Measurements from ENCODE around the gene PLEKHF1. TPM values are rescaled to one million over a fixed set of nuclear protein-coding genes. Genes with fewer than 3 reads are reported as not detected.

The PLEKHF1 gene, protein sequence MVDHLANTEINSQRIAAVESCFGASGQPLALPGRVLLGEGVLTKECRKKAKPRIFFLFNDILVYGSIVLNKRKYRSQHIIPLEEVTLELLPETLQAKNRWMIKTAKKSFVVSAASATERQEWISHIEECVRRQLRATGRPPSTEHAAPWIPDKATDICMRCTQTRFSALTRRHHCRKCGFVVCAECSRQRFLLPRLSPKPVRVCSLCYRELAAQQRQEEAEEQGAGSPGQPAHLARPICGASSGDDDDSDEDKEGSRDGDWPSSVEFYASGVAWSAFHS
- total RNA-seq (13.4 TPM), polyA plus RNA-seq (30.8 TPM)

DNA sequence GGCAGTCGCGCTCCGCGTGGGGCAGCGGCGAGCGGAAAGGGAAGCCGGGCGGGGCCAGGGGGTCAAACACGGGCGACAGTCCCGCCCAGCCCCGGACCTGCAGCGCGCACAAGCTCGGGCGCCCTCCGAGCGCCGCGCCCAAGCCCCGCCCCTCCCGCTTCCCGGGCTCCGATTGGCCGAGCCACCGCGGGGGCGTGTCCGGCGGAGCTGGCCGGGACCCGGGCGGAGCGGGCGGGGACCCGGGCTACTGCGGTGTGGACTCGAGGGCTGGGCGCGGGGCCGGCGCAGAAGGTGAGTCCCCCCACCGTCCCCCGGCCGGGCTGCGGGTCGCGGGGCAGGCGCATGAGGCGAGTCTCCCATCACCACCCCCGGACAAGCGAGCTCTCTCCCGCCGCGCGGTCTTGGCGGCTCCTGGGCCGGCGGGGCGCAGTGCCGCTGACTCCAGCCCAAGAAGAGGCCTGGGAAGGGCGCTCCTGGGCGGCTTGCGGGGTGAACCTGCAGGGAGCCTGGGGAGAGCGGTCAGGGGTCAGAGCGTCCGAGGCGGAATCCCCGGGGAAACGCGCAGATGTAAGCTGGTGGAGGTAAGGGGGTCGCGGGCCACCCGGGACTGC lies at the start of gene PLEKHF1:
Gene PLEKHF1, plus strand, starts transcription at position 247 of the 611 bp plus-strand sequence. CDS start 8,379 bp downstream, outside the sequence.
- no peaks in the 10 kb centered on the region for H3K36me3 ChIP-seq (ENCODE audit: insufficient read depth)
- H3K4me1 ChIP-seq (ENCODE audit: insufficient read depth): no peaks in the 10 kb centered on the region
- H3K27ac ChIP-seq (ENCODE audit: low read depth): peak within 1 kb of the TSS; percentile 84
- peak within 1 kb of the TSS; percentile 84 for H3K4me3 ChIP-seq (ENCODE audit: low read depth, low read length)
- no peak for DNase-seq (ENCODE audit: extremely low spot score)
- WGBS: under 1% methylated on average over 75 of the region's 75 CpGs

DNA sequence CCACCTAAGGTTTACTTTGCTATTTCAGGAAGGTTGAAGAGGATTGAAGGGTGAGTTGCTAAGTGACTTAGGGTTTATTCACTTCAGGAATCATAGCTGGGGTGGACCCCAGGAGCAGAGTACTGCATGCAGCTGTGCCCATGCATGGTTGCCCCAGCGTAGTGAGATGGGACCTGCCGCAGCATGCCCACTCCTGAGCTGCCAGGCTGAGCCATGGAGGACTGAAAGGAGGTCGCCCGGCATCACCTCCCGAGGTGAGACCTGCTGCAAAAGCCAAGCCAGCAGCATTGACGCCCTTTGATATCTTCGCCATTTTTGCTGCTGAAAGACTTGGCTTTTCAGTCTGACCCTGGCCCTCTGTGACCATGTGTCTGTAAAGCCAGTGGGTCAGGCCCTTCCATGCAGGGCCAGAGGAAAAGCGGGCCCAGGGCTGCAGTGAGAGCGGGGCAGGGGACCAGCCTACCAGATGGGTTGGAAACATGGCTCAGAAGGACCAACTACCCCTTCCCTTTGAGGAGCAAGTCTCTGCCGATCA lies 49.3 kb upstream of the PLEKHF1 start:
- Histone ChIP-seq H3K36me3 (ENCODE audit: insufficient read depth) (peaks cover 1% of the 10 kb centered on the region), H3K4me1 (ENCODE audit: insufficient read depth) (no peaks in the 10 kb centered on the region), H3K27ac (ENCODE audit: low read depth) (no peak overlapping the region), H3K4me3 (ENCODE audit: low read depth, low read length) (no peak overlapping the region)
- no peak for DNase-seq (ENCODE audit: extremely low spot score)
- 95% methylated on average over 10 of the region's 10 CpGs for WGBS

DNA sequence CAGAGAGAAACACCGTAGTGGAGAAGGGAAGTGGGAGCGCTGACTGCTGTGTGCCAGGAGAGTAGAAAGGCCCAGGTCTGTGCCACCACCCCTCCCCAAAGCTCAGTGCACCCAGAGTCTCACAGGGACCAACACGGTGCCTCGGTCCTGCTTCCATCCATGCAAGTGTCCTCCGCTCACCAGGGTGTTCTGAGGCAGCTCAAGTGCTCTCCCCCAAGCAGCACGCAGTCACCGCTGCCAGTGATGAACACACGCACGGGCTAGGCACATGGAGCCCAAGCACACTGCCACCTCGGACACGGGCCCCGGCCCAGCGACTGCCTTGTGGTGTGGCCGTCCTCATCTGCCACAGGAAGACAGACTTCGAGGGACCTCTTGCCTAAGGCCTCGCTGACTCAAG lies 48.7 kb upstream of the PLEKHF1 start:
- Histone ChIP-seq H3K27ac (ENCODE audit: low read depth) (no peak overlapping the region), H3K4me3 (ENCODE audit: low read depth, low read length) (no peak overlapping the region), H3K36me3 (ENCODE audit: insufficient read depth) (peaks cover 1% of the 10 kb centered on the region), H3K4me1 (ENCODE audit: insufficient read depth) (no peaks in the 10 kb centered on the region)
- WGBS: 85% methylated on average over 16 of the region's 16 CpGs
- no peak for DNase-seq (ENCODE audit: extremely low spot score)

DNA sequence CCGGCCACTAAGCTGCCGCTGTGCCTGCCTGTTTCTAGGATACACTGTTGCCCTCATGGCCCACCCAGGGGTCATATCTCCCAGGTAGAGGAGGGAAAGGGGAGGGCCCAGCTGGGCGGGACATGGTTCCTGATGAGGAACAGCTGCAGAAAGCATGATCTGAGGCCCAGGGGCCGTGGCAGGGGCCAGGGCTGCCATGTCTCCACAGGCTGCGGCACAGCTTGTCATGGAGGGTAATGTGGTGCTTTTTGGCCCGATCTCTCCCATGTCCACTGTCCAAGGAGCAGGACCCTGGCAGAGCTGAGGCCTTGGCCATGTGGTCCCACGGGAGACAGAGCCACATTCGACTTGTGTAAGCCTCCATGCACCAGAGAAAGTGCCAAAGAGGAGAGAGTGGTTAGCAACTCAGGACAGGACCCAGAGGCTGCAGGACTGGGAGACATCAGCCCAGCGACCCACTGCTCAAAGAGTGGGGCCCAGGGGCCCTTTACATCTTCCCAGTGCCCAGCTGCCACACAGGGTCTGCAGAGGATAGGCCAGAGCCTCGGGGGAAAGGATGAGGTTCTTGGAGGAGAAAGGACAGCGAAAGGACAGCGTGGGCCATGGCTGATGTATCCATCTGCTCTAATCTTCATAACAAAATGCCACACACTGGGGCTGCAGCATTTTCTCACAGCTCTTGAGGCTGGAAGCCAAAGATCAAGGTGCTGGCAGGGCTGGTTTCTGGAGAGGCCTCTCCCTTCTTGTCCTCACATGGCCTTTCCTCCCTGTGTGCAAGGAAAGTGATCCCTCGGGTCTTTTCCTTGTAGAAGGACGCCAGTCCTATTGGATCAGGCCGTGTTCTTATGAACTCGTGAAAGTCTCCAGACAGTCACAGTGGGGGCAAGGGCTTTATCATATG lies 47.6 kb upstream of the PLEKHF1 start:
- no peak overlapping the region for H3K4me3 ChIP-seq (ENCODE audit: low read depth, low read length)
- peaks cover 1% of the 10 kb centered on the region for H3K36me3 ChIP-seq (ENCODE audit: insufficient read depth)
- DNase-seq (ENCODE audit: extremely low spot score): no peak
- no peaks in the 10 kb centered on the region for H3K4me1 ChIP-seq (ENCODE audit: insufficient read depth)
- no peak overlapping the region for H3K27ac ChIP-seq (ENCODE audit: low read depth)
- 73% methylated on average over 16 of the region's 16 CpGs for WGBS

DNA sequence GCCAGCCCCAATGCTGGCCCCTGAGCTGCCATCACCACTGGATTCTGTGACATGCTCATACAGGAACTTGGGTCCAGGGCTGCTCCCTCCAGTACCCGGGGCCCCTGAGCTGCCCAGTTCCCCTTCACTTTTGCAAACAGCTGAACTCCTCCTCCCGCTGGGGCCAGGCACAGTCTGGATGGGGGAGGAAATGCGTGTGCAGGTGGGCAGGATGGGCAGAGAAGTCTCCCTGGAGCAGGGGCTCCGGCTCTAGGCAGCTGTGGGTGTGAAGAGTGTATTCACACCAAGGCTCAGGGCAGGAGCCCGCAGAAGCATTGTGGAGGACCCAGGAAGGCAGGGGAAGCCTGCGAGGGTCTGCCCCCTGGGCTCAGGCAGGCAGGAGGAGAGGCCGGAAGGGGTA lies 46.8 kb upstream of the PLEKHF1 start:
- no peak overlapping the region for H3K27ac ChIP-seq (ENCODE audit: low read depth)
- WGBS: 82% methylated on average over 7 of the region's 7 CpGs
- no peak for DNase-seq (ENCODE audit: extremely low spot score)

DNA sequence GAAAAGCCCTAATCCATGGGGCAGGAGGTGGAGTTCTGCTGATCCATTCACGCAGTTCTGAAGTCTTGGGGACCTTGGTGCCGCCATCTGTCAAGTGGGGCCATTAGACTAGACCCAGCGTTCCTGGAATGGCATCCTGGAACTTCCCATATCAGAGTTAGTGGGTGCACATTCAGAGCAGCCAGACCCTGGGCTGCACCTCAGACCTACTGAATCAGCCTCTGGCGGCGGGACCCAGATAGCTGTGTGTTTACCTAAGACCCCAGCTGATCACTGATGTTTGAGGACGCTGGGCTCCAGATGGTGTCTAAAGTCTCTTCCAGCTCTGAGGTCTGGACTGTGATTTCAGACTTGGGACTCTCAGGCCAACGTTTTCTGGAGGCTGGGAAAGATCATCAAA lies 46.4 kb upstream of the PLEKHF1 start:
- 41% methylated on average over 7 of the region's 7 CpGs for WGBS
- H3K4me1 ChIP-seq (ENCODE audit: insufficient read depth): no peaks in the 10 kb centered on the region
- no peak for DNase-seq (ENCODE audit: extremely low spot score)
- H3K4me3 ChIP-seq (ENCODE audit: low read depth, low read length): no peak overlapping the region
- H3K36me3 ChIP-seq (ENCODE audit: insufficient read depth): peaks cover 1% of the 10 kb centered on the region
- no peak overlapping the region for H3K27ac ChIP-seq (ENCODE audit: low read depth)

More for the DNA sequence above, 46.8 kb upstream of the PLEKHF1 start:
- Histone ChIP-seq H3K4me3 (ENCODE audit: low read depth, low read length) (no peak overlapping the region), H3K36me3 (ENCODE audit: insufficient read depth) (peaks cover 1% of the 10 kb centered on the region), H3K4me1 (ENCODE audit: insufficient read depth) (no peaks in the 10 kb centered on the region)

DNA sequence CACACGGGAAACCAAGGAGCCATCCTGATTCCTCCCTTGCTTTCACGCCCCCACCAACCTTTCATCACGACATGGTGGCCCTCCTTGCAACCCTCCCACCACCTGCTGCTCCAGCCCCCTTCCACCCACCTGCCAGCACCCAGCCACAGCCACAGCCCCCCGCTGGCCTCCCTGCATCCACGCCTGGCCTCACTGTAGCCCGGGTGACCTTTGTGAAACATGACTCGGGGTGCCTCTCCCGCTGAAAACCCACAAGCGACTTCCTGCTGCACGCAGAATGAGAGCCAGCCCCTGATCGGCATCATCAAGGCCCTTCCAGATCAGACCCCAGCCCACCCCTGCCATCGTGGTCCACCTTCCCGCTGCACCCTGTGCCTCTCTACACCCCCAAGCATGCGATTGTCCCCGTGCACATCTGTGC lies 44.3 kb upstream of the PLEKHF1 start:
- DNase-seq (ENCODE audit: extremely low spot score): no peak
- H3K27ac ChIP-seq (ENCODE audit: low read depth): no peak overlapping the region

DNA sequence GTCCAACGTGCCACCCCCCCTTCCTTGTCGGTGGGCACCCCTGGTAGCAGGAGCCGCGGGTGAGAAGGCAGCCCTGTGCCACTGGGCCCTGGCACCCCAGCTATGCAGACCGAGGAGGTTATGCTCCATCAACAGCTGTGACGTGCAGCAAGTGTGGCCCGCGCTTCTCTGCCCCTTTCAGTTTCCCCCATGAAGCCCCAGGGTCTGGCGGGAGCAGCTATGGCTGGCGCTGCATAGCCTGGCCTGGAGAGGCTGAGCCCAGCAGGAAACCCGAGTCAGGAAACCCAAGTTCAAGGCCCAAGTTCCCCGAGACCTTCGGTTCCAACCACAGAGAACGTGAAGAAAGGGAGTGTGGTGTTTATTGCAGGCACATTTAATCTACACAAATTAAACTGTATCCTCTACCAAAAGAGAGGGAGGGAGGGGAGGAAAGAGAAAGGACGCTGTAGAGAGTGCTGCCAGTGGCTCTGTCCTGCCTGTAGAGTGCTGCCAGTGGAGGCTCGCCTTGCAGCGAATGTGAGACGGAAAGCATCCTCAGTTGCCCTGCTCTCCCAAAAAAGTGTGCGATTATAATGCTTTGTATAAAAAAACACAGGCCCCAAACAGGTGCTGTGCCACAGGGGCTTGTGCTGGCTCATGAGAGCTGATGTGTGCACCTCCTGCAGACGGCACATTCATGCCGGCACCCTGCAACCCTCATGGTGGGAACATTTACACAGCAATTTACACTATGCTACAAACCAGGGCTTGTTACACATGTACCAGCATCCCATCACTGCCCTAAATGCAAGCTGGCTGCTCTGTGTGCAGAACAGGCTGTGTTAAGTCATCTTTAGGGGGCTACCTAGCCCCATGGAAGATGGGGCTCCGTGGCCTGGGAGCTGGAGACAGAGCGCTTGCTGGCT lies 42.8 kb upstream of the PLEKHF1 start:
- WGBS: 75% methylated on average over 23 of the region's 23 CpGs

More for the DNA sequence above, 44.3 kb upstream of the PLEKHF1 start:
- WGBS: 56% methylated on average over 15 of the region's 15 CpGs
- no peaks in the 10 kb centered on the region for H3K4me1 ChIP-seq (ENCODE audit: insufficient read depth)
- H3K4me3 ChIP-seq (ENCODE audit: low read depth, low read length): no peak overlapping the region
- H3K36me3 ChIP-seq (ENCODE audit: insufficient read depth): no peaks in the 10 kb centered on the region

DNA sequence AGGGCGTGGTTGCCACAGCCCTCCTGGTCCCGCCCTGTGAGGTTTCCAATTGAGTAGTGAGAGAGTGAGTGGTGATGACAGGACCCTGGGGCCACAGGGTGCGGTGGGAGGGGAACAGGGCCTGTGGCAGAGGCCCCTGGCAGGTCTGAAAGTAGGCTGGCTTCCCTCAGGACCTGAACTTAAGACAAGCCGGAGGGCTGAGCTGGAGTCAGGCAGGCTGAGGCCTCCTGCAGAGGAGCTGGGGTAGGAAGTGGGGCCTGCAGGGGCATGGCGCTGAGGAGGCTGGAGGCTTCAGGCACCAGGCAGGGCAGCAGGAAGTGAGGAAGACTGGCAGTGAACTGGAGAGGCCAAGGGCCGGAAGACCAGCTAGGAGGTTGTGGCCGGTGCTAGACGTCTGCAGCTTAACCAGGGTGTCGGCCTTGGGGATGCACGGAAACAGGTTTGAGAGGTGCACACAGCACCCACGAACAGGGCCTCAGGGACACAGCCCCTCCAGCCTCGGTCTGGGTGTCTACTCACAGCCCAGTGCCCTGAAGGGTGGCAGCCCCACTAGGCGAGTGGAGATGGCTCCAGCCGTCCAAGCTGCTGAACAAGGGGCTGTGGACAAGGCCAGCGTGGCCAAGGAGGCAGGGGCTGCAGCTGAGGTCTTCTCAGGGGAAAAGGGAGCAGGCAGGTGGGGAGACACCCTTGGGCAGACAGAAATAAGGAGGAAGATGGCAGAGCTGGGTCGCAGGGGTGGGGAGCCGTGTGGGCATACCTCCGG lies 41.4 kb upstream of the PLEKHF1 start:
- H3K27ac ChIP-seq (ENCODE audit: low read depth): no peak overlapping the region
- DNase-seq (ENCODE audit: extremely low spot score): no peak

More for the DNA sequence above, 42.8 kb upstream of the PLEKHF1 start:
- Histone ChIP-seq H3K4me3 (ENCODE audit: low read depth, low read length) (no peak overlapping the region), H3K36me3 (ENCODE audit: insufficient read depth) (no peaks in the 10 kb centered on the region), H3K27ac (ENCODE audit: low read depth) (no peak overlapping the region), H3K4me1 (ENCODE audit: insufficient read depth) (no peaks in the 10 kb centered on the region)
- no peak for DNase-seq (ENCODE audit: extremely low spot score)

DNA sequence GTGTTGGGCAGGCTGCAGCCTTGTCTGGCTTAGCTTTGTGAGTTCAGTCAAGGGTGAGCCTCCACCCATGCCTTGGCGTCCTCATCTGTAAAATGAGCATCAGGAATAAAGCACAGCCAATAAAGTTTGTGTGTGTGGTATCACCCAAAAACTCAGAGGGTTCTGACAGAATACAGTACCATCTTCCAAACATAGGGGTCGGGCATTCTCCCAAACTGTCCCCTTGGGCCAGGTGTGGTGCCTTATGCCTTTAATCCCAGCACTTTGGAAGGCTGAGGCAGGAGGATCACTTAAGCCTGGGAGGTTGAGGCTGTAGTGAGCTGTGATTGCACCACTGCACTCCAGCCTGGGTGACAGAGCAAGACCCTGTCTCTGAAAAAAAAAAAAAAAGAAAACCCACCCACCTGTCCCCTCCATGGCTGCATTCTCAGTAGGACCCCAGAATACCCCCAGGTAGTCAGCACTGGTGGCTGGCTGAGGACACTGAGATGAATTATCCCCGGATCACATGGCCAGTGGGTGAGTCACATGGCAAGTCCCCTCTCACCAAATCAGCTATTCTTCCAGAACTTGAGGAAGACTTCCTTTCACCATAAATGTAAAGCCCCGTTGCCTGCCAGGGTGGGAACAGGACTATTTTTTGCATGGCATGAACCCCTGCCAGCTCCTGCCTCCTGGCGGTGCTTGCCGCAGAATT lies 40.6 kb upstream of the PLEKHF1 start:
- DNase-seq (ENCODE audit: extremely low spot score): no peak
- WGBS: 71% methylated on average over 6 of the region's 6 CpGs
- no peaks in the 10 kb centered on the region for H3K36me3 ChIP-seq (ENCODE audit: insufficient read depth)
- no peak overlapping the region for H3K27ac ChIP-seq (ENCODE audit: low read depth)
- no peaks in the 10 kb centered on the region for H3K4me1 ChIP-seq (ENCODE audit: insufficient read depth)
- no peak overlapping the region for H3K4me3 ChIP-seq (ENCODE audit: low read depth, low read length)

More for the DNA sequence above, 41.4 kb upstream of the PLEKHF1 start:
- Histone ChIP-seq H3K4me3 (ENCODE audit: low read depth, low read length) (no peak overlapping the region), H3K4me1 (ENCODE audit: insufficient read depth) (no peaks in the 10 kb centered on the region), H3K36me3 (ENCODE audit: insufficient read depth) (no peaks in the 10 kb centered on the region)
- 82% methylated on average over 18 of the region's 18 CpGs for WGBS

DNA sequence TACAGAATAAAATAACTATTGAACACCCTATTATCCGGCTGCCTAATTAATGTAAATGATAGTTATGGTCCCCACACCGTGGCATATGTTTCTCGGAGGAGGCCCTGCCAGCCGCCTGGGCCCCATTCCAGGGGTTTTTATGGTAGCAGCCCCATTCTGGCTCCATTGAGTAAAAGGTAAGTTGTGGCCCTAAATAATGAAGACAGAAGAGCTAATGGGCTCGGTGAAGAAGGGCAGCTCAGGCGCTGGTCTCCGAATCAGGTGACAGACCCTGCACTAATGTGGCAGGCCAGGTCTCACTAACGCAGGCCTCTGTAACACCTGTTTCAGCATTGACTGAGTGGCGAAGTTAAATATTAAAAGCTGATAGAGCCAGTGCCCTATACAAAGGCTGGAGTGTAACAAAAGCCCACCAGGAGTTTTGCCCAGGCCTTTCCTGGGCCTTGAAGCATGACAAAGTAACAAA lies 40.0 kb upstream of the PLEKHF1 start:
- no peak for DNase-seq (ENCODE audit: extremely low spot score)
- Histone ChIP-seq H3K4me3 (ENCODE audit: low read depth, low read length) (no peak overlapping the region), H3K36me3 (ENCODE audit: insufficient read depth) (no peaks in the 10 kb centered on the region), H3K4me1 (ENCODE audit: insufficient read depth) (no peaks in the 10 kb centered on the region), H3K27ac (ENCODE audit: low read depth) (no peak overlapping the region)
- 80% methylated on average over 9 of the region's 9 CpGs for WGBS

DNA sequence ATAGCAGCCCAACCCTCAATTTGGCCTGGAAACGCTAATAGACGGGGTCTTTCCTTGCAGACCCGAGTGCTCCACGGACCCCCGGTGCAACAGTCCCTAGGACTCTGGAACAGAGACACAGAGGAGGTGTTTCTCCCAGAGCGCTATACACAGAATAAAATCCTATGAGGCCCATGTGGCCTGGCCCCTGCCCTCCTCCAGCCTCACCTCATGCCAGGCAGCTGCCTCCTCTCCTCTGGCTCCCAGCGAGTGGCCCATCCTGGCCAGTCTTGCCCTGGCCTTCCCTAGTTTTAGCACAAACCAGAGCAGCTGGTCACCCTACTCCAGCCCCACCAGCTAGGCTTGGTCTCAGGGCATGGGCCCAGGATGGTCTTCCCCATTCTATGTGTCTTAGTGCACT lies 38.9 kb upstream of the PLEKHF1 start:
- Histone ChIP-seq H3K27ac (ENCODE audit: low read depth) (no peak overlapping the region), H3K4me1 (ENCODE audit: insufficient read depth) (no peaks in the 10 kb centered on the region), H3K4me3 (ENCODE audit: low read depth, low read length) (no peak overlapping the region), H3K36me3 (ENCODE audit: insufficient read depth) (no peaks in the 10 kb centered on the region)
- WGBS: 92% methylated on average over 7 of the region's 7 CpGs
- DNase-seq (ENCODE audit: extremely low spot score): no peak

Measured in urinary bladder (tissue), 4 donors.